Peyer's patch (tissue), 4 donors: Measurements from ENCODE around the gene RABL6. TPM values are rescaled to one million over a fixed set of nuclear protein-coding genes. Genes with fewer than 3 reads are reported as not detected.
"Not testable (repeated sequence)": the region's sequence is repeated elsewhere in the genome, so short reads cannot be mapped to it uniquely, and the experiment has no call there.

Experiments used
- DNase-seq, 3 donors: peaks; one replicate each; pipeline ENCODE4 v3.0.0-alpha.2; 2017 to 2019
- H3K27ac ChIP-seq, 4 donors: fragments of 200-600 bp; sonication (generic); one replicate each; pipeline ENCODE4 v1.5.1; 2016 to 2019
- H3K27me3 ChIP-seq, 2 donors: fragments of 200-600 bp; sonication (generic); one replicate each; pipeline ENCODE4 v1.5.1; 2019
- H3K36me3 ChIP-seq, 3 donors: fragments of 200-600 bp; sonication (generic); one replicate each; pipeline ENCODE4 v1.5.1; 2016 to 2019
- H3K4me1 ChIP-seq, 4 donors: fragments of 200-600 bp; sonication (generic); one replicate each; pipeline ENCODE4 v1.5.1; 2016 to 2019
- H3K4me3 ChIP-seq, 4 donors: fragments of 200-600 bp; sonication (generic); 1 replicate in 3 of 4; 2 replicates in 1 of 4; pipeline ENCODE4 v1.5.1; 2016 to 2019; ENCODE audit warnings: mild to moderate bottlenecking in 1 of 4
- H3K9me3 ChIP-seq, 4 donors: fragments of 200-600 bp; sonication (generic); one replicate each; pipeline ENCODE4 v1.5.1; 2016 to 2019; ENCODE audit warnings: mild to moderate bottlenecking in 1 of 4
- POLR2A ChIP-seq, 2 donors: fragments of 450-650 bp; IDR thresholded peaks; one replicate each; pipeline ENCODE4 v1.5.1; 2017; ENCODE audit warnings: antibody characterized with exemption in 2 of 2, mild to moderate bottlenecking in 2 of 2, moderate library complexity in 2 of 2
- total RNA-seq, 4 donors: library from RNA; depleted of rRNA; stranded (reverse); fragments of >200 nt; gene quantifications; one replicate each; pipeline ENCODE4 v1.1.0, GENCODE V29; 2016
- TF ChIP-seq, protein P1 (sequence below), 6 experiments: fragments of 450-650 bp in 4 of 6; fragments of 200-600 bp in 2 of 6; sonication (generic) in 1 of 6; IDR thresholded peaks; one replicate each; pipeline ENCODE4 v1.5.1; 2017 to 2019; ENCODE audit warnings: antibody characterized with exemption in 6 of 6, mild to moderate bottlenecking in 3 of 6, moderate library complexity in 1 of 6

RABL6 gene
- total RNA-seq, 4 donors from 2014 or later, result 98.4 to 187 (median 134) TPM

DNA sequence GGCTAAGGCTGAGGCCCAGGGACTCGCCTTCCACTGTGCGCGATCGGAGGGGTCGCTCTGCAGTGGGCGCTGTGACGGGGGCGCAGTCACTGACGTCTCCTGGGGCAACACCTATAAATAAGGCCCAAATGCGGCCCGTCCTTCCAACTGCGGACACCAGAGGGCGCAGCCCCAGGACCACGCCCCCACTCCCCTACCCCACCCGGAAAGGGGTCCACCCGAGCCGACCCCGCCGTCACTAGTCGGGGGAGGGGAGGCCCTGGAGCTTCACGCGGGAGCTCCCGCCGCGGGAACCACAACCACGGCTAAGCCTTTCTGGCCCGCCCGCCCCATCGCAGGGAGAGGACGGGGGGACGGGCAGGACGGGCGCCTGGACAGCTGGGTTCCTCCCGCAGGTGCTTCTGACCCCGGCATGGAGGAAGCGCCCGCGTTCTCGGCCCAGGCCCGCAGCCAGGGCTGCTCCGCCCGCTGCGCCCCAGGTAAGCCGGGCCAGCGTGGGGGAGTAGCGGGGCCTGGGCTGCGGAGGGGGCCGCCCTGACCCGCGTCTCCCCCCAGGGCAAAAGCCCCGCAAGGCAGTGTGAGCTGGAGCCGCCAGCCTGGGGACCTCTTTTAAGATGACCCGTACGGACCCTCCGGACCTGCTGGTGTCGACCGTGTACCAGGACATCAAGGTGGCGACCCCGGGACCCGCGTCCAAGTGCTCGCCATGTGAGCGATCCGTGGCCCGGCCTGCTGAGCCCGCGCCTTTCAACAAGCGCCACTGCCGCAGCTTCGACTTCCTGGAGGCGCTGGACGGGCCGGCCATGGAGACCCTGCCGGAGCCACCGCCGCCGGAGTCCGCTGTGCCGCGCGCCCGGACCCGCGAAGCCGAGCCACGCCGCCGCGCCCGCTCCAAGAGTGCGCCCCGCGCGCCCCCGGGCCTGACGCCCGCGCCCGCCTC lies 36.3 kb downstream of the RABL6 start:
- DNase-seq, result peak in 2 of 3 donors; percentile 57 to 78
- peak overlapping the region in 3 of 4 donors; percentile 55 to 65 (median 60) for H3K4me3 ChIP-seq
- peaks cover 0 to 15% (median 0%) of the 10 kb centered on the region in 3 donors for H3K36me3 ChIP-seq
- not testable (repeated sequence) for H3K9me3 ChIP-seq
- peak overlapping the region in 1 of 4 donors; percentile 95 for H3K27ac ChIP-seq
- TF ChIP-seq, protein P1, sequence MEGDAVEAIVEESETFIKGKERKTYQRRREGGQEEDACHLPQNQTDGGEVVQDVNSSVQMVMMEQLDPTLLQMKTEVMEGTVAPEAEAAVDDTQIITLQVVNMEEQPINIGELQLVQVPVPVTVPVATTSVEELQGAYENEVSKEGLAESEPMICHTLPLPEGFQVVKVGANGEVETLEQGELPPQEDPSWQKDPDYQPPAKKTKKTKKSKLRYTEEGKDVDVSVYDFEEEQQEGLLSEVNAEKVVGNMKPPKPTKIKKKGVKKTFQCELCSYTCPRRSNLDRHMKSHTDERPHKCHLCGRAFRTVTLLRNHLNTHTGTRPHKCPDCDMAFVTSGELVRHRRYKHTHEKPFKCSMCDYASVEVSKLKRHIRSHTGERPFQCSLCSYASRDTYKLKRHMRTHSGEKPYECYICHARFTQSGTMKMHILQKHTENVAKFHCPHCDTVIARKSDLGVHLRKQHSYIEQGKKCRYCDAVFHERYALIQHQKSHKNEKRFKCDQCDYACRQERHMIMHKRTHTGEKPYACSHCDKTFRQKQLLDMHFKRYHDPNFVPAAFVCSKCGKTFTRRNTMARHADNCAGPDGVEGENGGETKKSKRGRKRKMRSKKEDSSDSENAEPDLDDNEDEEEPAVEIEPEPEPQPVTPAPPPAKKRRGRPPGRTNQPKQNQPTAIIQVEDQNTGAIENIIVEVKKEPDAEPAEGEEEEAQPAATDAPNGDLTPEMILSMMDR (IDR thresholded peaks at IDR 0.05), result peak; percentile 66 to 88 (median 76)
- peaks cover 0 to 16% of the 10 kb centered on the region in 2 donors for H3K27me3 ChIP-seq
- H3K4me1 ChIP-seq, result peaks cover 17 to 65% (median 35%) of the 10 kb centered on the region in 4 donors

DNA sequence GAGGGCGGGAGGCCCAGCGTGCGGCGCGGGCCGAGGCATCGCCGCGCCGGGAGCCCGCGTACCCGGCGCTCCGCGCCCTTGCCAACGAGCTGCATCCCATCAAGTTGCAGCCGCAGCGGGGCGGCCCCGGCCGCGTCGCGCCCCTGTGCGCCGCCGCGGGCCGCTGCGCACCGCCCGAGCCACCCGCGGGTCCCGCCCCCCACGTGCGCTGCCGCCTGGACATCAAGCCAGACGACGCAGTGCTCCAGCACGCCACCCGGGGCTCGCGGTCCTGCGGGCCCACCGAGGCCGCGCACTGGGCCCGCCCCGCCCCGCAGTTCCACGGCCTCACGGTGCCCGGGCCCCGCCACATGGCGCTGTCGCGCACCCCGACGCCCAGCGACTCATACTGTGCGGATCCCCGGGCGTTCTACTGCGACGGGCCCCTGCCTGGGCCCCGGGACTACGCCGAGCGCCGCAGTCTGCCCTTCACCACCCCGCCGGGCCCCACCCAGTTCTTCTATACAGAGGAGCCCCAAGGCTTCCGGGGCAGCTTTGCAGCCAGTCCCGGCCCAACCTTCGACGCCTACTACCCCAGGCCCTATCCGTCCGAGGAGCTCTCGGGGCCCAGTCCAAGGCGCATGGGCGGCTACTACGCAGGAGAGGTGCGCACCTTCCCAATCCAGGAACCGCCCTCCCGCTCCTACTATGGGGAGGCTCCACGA lies 37.2 kb downstream of the RABL6 start:
- Histone ChIP-seq H3K4me3 (no peak overlapping the region), H3K9me3 (no peaks in the 10 kb centered on the region), H3K27me3 (peaks cover 0 to 16% of the 10 kb centered on the region in 2 donors), H3K27ac (no peak overlapping the region), H3K36me3 (peaks cover 0 to 7% (median 0%) of the 10 kb centered on the region in 3 donors), H3K4me1 (peaks cover 20 to 60% (median 37%) of the 10 kb centered on the region in 4 donors)
- TF ChIP-seq, protein P1 (IDR thresholded peaks at IDR 0.05), result no peak
- TF ChIP-seq POLR2A (IDR thresholded peaks at IDR 0.05), result no peak
- DNase-seq, result no peak

DNA sequence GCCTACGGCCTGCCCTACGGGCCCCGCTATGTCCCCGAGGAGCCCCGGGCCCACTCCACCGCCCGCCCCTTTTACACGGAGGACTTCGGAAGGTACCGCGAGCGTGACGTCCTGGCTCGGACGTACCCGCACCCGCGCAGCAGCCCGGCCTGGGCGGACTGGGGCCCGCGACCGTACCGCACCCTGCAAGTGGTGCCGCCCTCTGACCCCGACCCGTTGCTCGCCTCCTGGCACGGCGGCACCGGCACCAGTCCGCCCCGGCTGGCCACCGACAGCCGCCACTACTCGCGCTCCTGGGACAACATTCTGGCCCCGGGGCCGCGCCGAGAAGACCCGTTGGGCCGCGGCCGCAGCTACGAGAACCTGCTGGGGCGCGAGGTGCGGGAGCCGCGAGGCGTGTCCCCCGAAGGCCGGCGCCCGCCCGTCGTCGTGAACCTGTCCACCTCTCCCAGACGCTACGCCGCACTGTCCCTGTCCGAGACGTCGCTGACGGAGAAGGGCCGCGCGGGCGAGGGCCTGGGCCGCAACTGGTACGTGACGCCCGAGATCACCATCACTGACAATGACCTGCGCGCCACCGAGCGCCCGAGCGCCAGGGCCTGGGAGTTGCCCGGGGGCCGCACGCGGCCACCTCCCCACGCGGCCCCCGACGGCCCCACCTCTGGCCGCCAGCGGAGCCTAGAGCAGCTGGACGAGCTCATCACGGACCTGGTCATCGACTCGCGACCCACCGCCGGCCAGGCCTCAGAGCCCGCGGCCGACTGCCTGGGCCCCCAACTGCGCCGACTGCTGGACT lies 37.9 kb downstream of the RABL6 start:
- Histone ChIP-seq H3K27ac (no peak overlapping the region), H3K27me3 (peaks cover 0 to 16% of the 10 kb centered on the region in 2 donors), H3K9me3 (no peaks in the 10 kb centered on the region), H3K4me3 (no peak overlapping the region), H3K36me3 (peaks cover 0 to 7% (median 0%) of the 10 kb centered on the region in 3 donors), H3K4me1 (peaks cover 22 to 60% (median 41%) of the 10 kb centered on the region in 4 donors)
- no peak for DNase-seq
- TF ChIP-seq, protein P1 (IDR thresholded peaks at IDR 0.05), result no peak
- TF ChIP-seq POLR2A (IDR thresholded peaks at IDR 0.05), result no peak

DNA sequence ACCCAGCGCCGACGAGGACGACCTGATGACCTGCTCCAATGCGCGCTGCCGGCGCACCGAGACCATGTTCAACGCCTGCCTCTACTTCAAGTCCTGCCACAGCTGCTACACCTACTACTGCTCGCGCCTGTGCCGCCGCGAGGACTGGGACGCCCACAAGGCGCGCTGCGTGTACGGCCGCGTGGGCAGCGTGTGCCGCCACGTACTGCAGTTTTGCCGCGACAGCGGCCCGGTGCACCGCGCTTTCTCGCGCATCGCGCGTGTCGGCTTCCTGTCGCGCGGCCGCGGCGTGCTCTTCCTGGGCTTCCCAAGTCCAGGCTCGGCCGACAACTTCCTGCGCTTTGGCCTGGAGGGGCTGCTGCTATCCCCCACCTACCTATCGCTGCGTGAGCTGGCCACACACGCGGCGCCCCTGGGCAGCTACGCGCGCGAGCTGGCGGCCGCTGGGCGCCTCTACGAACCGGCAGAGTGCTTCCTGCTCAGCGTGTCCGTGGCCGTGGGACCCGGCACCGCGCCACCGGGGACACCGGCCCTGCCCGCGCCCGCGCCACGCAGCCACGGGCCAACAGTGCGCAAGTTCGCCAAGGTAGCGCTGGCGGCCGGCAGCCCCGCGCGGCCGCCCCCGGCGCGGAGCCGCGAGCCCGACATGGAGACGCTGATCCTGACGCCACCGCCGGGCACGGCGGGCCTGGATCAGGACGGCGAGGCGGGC lies 38.8 kb downstream of the RABL6 start:
- Histone ChIP-seq H3K36me3 (peaks cover 0 to 11% (median 0%) of the 10 kb centered on the region in 3 donors), H3K27ac (peak overlapping the region in 1 of 4 donors; percentile 97), H3K4me1 (peaks cover 22 to 61% (median 41%) of the 10 kb centered on the region in 4 donors), H3K27me3 (peaks cover 0 to 16% of the 10 kb centered on the region in 2 donors), H3K4me3 (peak overlapping the region; percentile 73 to 84 (median 78)), H3K9me3 (no peaks in the 10 kb centered on the region)
- DNase-seq, result no peak
- TF ChIP-seq, protein P1 (IDR thresholded peaks at IDR 0.05), result no peak
- TF ChIP-seq POLR2A (IDR thresholded peaks at IDR 0.05), result no peak
